Activated CD8-positive, alpha-beta memory T cell treated with anti-CD3 and anti-CD28 coated beads for 36 hours (primary cell): ENCODE measurements around the gene HEBP2. TPM values are rescaled to one million over a fixed set of nuclear protein-coding genes. Genes with fewer than 3 reads are reported as not detected.
"Not testable (repeated sequence)": the region's sequence is repeated elsewhere in the genome, so short reads cannot be mapped to it uniquely, and the experiment has no call there.

ENCODE experiments used
- CTCF ChIA-PET: fragments of 350-600 bp; sonication (Branson Sonifier 250); formaldehyde crosslinking; loops from one replicate; lab custom pipeline; 2021; ENCODE audit warnings: antibody characterized with exemption; lab: Charles Lee
- POLR2A ChIA-PET: fragments of 350-600 bp; sonication (Branson Sonifier 250); formaldehyde crosslinking; loops from one replicate; lab custom pipeline; 2021; ENCODE audit warnings: antibody characterized with exemption; lab: Charles Lee
- total RNA-seq, 2 experiments: library from RNA; stranded (reverse); gene quantifications; one replicate each; pipeline ENCODE4 v1.2.3, GENCODE V29; 2021

Gene HEBP2
- total RNA-seq, result 10 to 100 TPM; 25.4 to 28.6 TPM

DNA sequence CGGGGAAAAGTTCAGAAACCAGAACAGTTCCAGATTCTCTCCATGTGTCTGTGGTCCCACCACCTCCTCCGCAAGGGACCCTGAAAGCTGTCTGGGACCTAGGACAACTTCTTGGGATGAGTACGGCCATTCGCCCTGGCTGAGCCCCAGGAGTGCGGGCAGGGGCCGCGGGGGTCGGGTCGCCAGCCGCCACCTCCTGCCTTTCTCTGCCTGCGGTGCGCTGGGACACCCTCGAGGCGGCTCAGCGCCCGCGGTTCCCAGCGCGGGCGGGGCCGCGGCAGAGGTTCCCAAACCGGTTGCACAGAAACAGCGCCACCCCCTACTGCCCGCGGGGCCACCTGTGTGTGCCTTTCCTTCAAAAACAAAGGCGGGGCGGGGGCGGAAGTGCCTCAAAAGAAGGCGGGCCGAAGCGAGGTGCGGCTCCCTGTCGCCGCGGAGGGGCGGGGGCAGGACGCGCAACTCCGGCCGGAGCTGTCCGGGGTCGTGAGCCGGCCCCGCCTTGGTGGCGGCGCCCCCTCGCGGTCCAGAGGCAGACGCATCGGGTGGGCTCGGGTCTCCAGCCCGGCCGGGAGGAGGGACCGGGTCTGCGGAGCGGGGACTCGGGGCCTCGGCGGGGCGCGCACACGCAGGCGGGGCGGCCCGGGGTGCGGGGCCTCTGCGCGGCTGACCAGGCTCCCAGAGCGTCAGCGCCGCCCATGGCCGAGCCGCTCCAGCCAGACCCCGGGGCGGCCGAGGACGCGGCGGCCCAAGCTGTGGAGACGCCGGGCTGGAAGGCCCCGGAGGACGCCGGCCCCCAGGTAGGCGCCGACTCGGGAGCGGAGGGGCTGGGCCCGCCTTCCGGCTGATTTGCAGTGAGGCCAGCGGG lies at the start of gene HEBP2:
Gene HEBP2, plus strand, starts transcription at position 423 of the 865 bp plus-strand sequence. Its CDS starts 273 bp downstream, at position 696.
- POLR2A ChIA-PET, result interaction anchor here (0.8 to 1.0 kb wide), 2 partner anchors 52 to 971 kb away, joined by 3 read pairs; no protein-coding TSS in a partner anchor
- CTCF ChIA-PET, result interaction anchor here (1.2 to 1.3 kb wide), 2 partner anchors 12 to 297 kb away, joined by 3 to 5 read pairs; no protein-coding TSS in a partner anchor

GRCh38 chr6:138357928-138358327 lies 46.1 kb upstream of the HEBP2 start:
- CTCF ChIA-PET, result no interaction called here
- POLR2A ChIA-PET, result no interaction called here

DNA sequence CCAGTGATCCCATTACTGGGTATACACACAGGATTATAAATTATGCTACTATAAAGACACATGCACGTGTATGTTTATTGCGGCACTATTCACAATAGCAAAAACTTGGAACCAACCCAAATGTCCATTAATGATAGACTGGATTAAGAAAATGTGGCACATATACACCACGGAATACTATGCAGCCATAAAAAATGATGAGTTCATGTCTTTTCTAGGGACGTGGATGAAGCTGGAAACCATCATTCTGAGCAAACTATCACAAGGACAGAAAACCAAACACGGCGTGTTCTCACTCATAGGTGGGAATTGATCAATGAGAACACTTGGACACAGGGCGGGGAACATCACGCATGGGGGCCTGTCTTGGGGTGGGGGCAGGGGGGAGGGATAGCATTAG lies 35.3 kb upstream of the HEBP2 start:
- POLR2A ChIA-PET, CTCF ChIA-PET: not testable (repeated sequence)

DNA sequence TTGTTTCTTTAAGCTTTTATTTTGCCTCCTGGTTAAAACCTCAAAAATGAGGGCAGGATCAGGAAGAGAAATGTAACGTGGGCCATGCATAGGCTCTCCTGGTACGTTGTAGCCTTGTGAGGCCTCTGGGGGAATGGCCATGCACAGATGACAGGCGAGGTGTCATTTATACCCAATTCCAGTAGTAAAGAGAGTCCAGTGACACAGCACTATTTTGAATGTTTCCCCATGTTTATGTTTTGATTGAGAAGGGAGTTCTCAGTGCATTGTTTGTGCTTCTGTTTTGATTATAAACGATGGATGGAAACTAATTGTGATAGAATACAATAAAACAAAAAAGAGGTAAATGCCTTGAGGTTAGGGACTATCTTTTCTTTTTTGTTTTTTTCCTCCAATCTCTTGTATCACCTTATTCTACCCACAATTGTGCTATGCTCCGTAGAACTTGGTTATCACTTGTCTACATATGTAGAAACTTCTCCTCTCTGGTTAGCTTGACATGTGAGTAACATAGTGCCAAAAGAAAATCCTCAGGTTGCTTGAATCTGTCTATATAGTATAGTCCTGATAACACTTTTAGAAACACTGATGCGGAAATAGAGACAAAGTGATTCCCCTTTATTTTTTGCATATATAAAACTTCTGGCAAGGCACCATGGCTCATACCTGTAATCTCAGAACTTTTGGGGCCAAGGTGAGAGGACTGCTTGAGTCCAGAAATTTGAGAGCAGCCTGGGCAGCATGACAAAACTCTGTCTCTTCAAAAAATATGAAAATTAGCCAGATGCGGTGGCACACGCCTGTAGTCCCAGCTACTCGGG lies 33.2 kb upstream of the HEBP2 start:
- CTCF ChIA-PET, result no interaction called here
- POLR2A ChIA-PET, result no interaction called here

- CTCF ChIA-PET, result no interaction called here
- POLR2A ChIA-PET, result no interaction called here
Observed at GRCh38 chr6:138371452-138371711, 32.6 kb upstream of the HEBP2 start.

- ChIA-PET POLR2A (no interaction called here), CTCF (no interaction called here)
Observed at GRCh38 chr6:138371720-138372119, 32.3 kb upstream of the HEBP2 start.

- ChIA-PET POLR2A (no interaction called here), CTCF (no interaction called here)
Observed at GRCh38 chr6:138372711-138373463, 31.1 kb upstream of the HEBP2 start.

DNA sequence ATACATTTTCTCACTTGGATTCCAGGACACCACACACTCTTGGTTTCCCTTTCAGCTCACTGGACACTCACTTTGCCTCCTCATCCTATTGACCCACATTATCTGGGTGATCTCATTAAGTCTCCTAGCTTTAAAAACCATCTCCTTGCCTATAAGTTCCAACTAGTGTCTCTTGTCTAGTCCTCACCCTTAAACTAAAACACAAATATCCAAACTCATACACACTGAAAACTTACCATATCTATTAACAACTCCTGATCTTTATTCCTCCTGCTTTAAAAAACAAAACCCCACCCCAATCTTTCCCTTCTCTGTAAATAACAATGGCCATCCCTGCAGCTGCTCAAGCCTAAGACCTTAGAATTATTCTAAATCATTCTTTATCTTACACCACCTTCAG lies 29.8 kb upstream of the HEBP2 start:
- ChIA-PET CTCF (interaction anchor here (0.9 kb wide), 1 partner anchor 258 kb away, joined by 3 read pairs; no protein-coding TSS in a partner anchor), POLR2A (no interaction called here)

DNA sequence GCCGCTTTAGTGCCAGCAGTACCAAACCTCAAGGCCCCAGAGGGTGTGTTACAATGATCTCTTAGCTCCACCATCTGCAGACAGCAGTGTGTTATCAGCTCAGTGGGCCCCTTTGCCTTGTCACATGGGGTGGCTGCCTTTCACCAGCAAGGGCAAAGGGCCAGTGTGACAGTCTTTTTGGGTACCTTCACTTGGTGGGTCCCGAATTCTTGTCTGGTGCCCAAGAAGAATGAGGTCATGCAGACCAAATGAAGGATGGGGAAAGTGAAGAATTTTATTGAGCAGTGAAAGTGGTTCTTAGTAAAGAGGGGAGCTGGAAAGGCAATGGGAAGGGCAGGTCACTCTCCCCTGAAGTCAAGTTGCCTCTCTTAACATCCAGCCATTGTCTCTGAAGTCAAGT lies 29.2 kb upstream of the HEBP2 start:
- ChIA-PET CTCF (no interaction called here), POLR2A (no interaction called here)

- ChIA-PET CTCF (interaction anchor here (0.6 kb wide), 2 partner anchors 33 to 230 kb away, joined by 4 to 5 read pairs; no protein-coding TSS in a partner anchor), POLR2A (no interaction called here)
Observed at GRCh38 chr6:138377042-138377441, 27.0 kb upstream of the HEBP2 start.

DNA sequence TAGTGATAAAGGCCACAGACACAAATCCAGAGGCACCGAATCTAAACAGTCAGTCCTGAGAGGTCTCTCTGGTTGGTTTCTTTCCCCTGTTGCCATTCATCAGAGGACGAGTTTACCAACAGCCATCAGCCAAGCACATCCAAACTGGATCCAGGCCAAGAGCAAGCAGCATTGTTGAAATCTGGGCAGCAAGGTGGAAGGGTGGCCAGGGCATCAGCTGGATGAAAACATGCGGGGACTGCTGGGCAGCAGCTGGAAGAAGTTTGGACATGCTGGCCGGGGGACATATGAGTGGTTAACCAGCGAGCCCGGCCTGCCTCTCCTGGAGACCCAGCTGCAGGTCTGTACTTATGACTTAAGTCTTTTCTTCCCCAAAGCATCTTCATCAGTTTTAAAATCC lies 26.2 kb upstream of the HEBP2 start, which contains the start of gene SMIM28:
Gene SMIM28, plus strand, starts transcription at position 62 of the 400 bp plus-strand sequence. Its CDS starts 168 bp downstream, at position 230.
- POLR2A ChIA-PET, result no interaction called here

GRCh38 chr6:138378463-138378862 lies 25.6 kb upstream of the HEBP2 start:
- CTCF ChIA-PET, result no interaction called here
- POLR2A ChIA-PET, result no interaction called here

More for the DNA sequence above, 26.2 kb upstream of the HEBP2 start, which contains the start of gene SMIM28:
- CTCF ChIA-PET, result no interaction called here

- CTCF ChIA-PET, result interaction anchor here (0.7 kb wide), 1 partner anchor 39 kb away, joined by 3 read pairs; no protein-coding TSS in a partner anchor
- POLR2A ChIA-PET, result no interaction called here
Observed at GRCh38 chr6:138382498-138383265, 21.3 kb upstream of the HEBP2 start.

- CTCF ChIA-PET, result no interaction called here
- POLR2A ChIA-PET, result no interaction called here
Observed at GRCh38 chr6:138383776-138384175, 20.2 kb upstream of the HEBP2 start.

DNA sequence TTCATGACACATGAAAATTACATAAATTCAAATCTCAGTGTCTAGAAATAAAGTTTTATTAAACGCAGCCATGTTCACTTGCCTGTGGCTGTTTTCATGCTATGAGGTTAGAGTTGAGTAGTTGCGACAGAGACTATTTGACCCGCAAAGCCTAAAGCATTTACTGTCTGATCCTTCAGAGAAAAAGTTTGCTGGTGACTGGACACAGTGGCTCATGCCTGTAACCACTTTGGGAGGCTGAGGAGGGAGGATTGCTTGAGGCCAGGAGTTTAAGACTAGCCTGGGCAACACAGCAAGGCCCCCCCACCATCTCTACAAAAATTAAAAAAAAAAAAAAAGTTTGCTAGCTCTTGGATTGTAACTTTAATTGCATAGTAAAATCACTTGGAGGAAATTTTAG lies 17.1 kb upstream of the HEBP2 start:
- ChIA-PET CTCF (no interaction called here), POLR2A (no interaction called here)

DNA sequence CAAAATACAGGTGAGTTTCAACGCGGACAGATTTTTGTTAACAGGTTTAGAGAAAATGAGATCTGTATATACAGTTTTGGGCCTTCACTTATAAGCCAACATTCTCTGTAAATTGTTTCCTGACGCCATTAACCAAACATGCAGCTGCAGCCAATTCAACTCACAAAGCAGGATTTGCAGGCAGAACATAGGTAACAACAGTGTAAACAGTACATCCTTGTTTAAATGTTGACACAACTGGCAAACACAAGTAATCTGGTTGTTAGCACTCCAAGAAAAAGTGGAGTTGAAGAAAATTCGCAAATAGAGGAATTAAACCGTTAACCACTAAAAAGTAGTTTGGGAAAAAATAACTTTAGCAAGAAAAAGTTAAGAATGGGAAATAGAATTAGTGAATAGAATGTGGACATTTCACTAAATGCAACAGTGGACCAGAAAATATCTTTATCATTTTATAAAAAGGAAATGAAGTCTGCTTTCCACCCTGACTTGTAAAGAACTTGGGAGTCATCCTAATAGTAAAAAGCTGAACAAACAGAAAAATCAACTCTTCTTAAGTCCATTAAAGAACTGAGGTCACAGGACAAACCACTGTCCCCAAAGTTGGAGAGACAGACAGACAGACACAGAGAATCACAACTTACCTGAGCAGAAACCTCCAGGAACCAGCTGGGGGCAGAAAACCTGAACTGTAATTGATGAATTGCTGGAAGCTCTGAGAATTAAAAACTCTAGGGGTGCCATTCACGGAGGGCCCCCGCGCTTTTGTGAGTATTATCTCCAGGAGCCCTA lies 16.2 kb upstream of the HEBP2 start:
- POLR2A ChIA-PET, result no interaction called here
- CTCF ChIA-PET, result no interaction called here

GRCh38 chr6:138389551-138389950 lies 14.5 kb upstream of the HEBP2 start:
- POLR2A ChIA-PET, result no interaction called here
- CTCF ChIA-PET, result no interaction called here
